HCT116 (cell line): ENCODE measurements around the gene MARVELD3. TPM values are rescaled to one million over a fixed set of nuclear protein-coding genes. Genes with fewer than 3 reads are reported as not detected.
"Not testable (repeated sequence)": the region's sequence is repeated elsewhere in the genome, so short reads cannot be mapped to it uniquely, and the experiment has no call there.

Experiments used
- ATAC-seq: fragments of 200-7000 bp; cut with Tn5 transposase; 2 replicates; pipeline ENCODE4 v1.9.1; 2020; ENCODE audit warnings: mild to moderate bottlenecking, moderate library complexity
- BruUV-seq: library from RNA; stranded (reverse); fragments of 400-500 nt; replicated peaks from 2 replicates; lab custom pipeline; 2021; lab: Mats Ljungman, UMichigan
- CTCF ChIA-PET: fragments of 300-600 bp; sonication (Branson Sonifier 250); formaldehyde crosslinking; loops from one replicate; lab custom pipeline; 2021; ENCODE audit warnings: antibody characterized with exemption; lab: Charles Lee
- POLR2A ChIA-PET: fragments of 300-600, 350-600 bp; sonication (Branson Sonifier 250); formaldehyde crosslinking; loops from one replicate; lab custom pipeline; 2021; ENCODE audit warnings: antibody characterized with exemption; lab: Charles Lee
- RAD21 ChIA-PET, 2 experiments: fragments of 300-600 bp; sonication (Branson Sonifier 250); formaldehyde crosslinking; loops; one replicate each; lab custom pipeline; 2023; ENCODE audit warnings: low total read pairs in 2 of 2; ENCODE audit not compliant: uncharacterized antibody in 2 of 2, unreplicated experiment in 2 of 2, low non-redundant PET in 1 of 2; lab: Charles Lee
- DNase-seq: peaks from one replicate; pipeline ENCODE4 v3.0.0-alpha.2; 2010; ENCODE audit warnings: low read depth, low spot score
- H2AFZ ChIP-seq: fragments of 200-600 bp; shearing (Covaris generic), sonication (generic); 2 replicates; pipeline ENCODE4 v1.6.1; 2017; ENCODE audit warnings: low read depth, mixed run types, mixed read lengths, antibody characterized with exemption, low read length; ENCODE audit not compliant: poor library complexity, severe bottlenecking
- H3K27ac ChIP-seq: 2 replicates; pipeline ENCODE4 v1.5.1; 2012; ENCODE audit warnings: low read depth, low read length
- H3K27me3 ChIP-seq: fragments of 200-600 bp; sonication (generic); 2 replicates; pipeline ENCODE4 v1.6.1; 2016; ENCODE audit warnings: mixed run types, low read length, mixed read lengths; ENCODE audit not compliant: insufficient read depth
- H3K36me3 ChIP-seq, 2 experiments: fragments of 200-500 bp in 1 of 2; fragments of 200-600 bp in 1 of 2; sonication (Bioruptor generic) in 1 of 2; sonication (generic) in 1 of 2; 2 replicates each; pipeline versions ENCODE4 v1.5.1 to v1.6.1; 2014 to 2016; ENCODE audit warnings: low read length in 2 of 2, inconsistent platforms in 1 of 2, mixed read lengths in 1 of 2, mixed run types in 1 of 2; ENCODE audit not compliant: insufficient read depth in 2 of 2, control insufficient read depth in 1 of 2
- H3K4me1 ChIP-seq, 2 experiments: fragments of 200-600 bp in 1 of 2; sonication (generic) in 1 of 2; 2 replicates each; pipeline versions ENCODE4 v1.5.1 to v1.6.1; 2012 to 2017; ENCODE audit warnings: low read length in 2 of 2, inconsistent platforms in 1 of 2, mild to moderate bottlenecking in 1 of 2, mixed read lengths in 1 of 2, mixed run types in 1 of 2, moderate library complexity in 1 of 2; ENCODE audit not compliant: insufficient read depth in 2 of 2, control insufficient read depth in 1 of 2
- H3K4me2 ChIP-seq: fragments of 200-600 bp; sonication (generic); 2 replicates; pipeline ENCODE4 v1.6.1; 2017; ENCODE audit warnings: mixed run types, low read length, mixed read lengths
- H3K4me3 ChIP-seq, 2 experiments: fragments of 200-600 bp in 1 of 2; sonication (generic) in 1 of 2; replicated peaks in 1 of 2; 2 replicates each; pipeline ENCODE4 v1.5.1; 2011 to 2016; ENCODE audit warnings: low read length in 2 of 2, control low read depth in 1 of 2, low read depth in 1 of 2, mild to moderate bottlenecking in 1 of 2, mixed read lengths in 1 of 2, mixed run types in 1 of 2
- H3K79me2 ChIP-seq: fragments of 200-600 bp; sonication (generic); 2 replicates; pipeline ENCODE4 v1.6.1; 2017; ENCODE audit warnings: mild to moderate bottlenecking, mixed run types, low read length, moderate library complexity, mixed read lengths; ENCODE audit not compliant: insufficient read depth
- H3K9ac ChIP-seq: fragments of 200-600 bp; sonication (generic); 2 replicates; pipeline ENCODE4 v1.6.1; 2016; ENCODE audit warnings: low read length, mixed read lengths
- H3K9me2 ChIP-seq: fragments of 200-600 bp; sonication (generic), shearing (Covaris generic); 2 replicates; pipeline ENCODE4 v1.6.1; 2017; ENCODE audit warnings: mixed run types, mild to moderate bottlenecking, moderate library complexity; ENCODE audit not compliant: insufficient read depth
- H3K9me3 ChIP-seq, 2 experiments: fragments of 200-500 bp in 1 of 2; fragments of 200-600 bp in 1 of 2; sonication (Bioruptor generic) in 1 of 2; sonication (generic) in 1 of 2; 2 replicates each; pipeline ENCODE4 v1.6.1; 2014 to 2017; ENCODE audit warnings: low read length in 2 of 2, mixed read lengths in 2 of 2, inconsistent platforms in 1 of 2, low read depth in 1 of 2, mild to moderate bottlenecking in 1 of 2, mixed run types in 1 of 2, moderate library complexity in 1 of 2; ENCODE audit not compliant: control insufficient read depth in 1 of 2, insufficient read depth in 1 of 2
- H4K20me1 ChIP-seq: fragments of 200-600 bp; sonication (generic), shearing (Covaris generic); 2 replicates; pipeline ENCODE4 v1.6.1; 2017; ENCODE audit warnings: mixed run types, mild to moderate bottlenecking, moderate library complexity; ENCODE audit not compliant: insufficient read depth
- CBX3 ChIP-seq: IDR thresholded peaks from 2 replicates; pipeline ENCODE4 v1.6.1; 2012; ENCODE audit warnings: low read depth
- FOSL1 ChIP-seq: IDR thresholded peaks from 2 replicates; pipeline ENCODE4 v1.6.1; 2012; ENCODE audit warnings: low read depth
- REST ChIP-seq: IDR thresholded peaks from 2 replicates; pipeline ENCODE4 v1.6.1; 2012; ENCODE audit warnings: low read depth
- intact Hi-C: fragments of 100-400 bp; cut with micrococcal nuclease; formaldehyde crosslinking; loops from 2 replicates; pipeline ENCODE4 v1.10.0; 2022
- total RNA-seq: library from RNA; stranded (reverse); gene quantifications from one replicate; pipeline ENCODE4 v1.2.1, GENCODE V29; 2021; ENCODE audit not compliant: unreplicated experiment

MARVELD3 gene
- total RNA-seq, 1 experiment from 2014 or later, result 20.9 TPM

DNA sequence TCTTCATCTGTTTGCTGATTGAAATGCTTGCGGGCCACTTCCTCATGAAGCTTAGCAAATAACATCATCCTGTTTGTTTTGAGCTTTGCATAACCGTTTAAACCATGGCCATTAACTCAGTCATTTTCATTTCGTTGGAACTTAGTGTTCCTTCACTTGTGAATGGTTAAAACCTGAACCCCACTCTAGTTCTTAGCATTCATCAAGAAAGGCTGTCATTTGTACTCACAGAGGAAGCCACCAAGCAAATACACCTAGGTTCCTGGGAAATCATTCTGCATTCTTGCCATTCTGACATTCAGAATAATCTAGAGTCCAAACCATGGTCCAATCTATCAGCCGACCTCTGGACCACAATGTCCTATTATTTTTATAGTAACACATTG is 40.7 kb upstream of the MARVELD3 start (continued):
- TF ChIP-seq REST, result no peak
- no peak for TF ChIP-seq CBX3
- TF ChIP-seq FOSL1, result no peak

GRCh38 chr16:71589334-71589733 is 36.6 kb upstream of the MARVELD3 start:
- H3K79me2 ChIP-seq, RAD21 ChIA-PET, H4K20me1 ChIP-seq, POLR2A ChIA-PET, H3K4me2 ChIP-seq, H3K27ac ChIP-seq, H3K27me3 ChIP-seq, H3K9me2 ChIP-seq, BruUV-seq, DNase-seq, H3K4me3 ChIP-seq, CTCF ChIA-PET, intact Hi-C loops, H3K36me3 ChIP-seq, H3K4me1 ChIP-seq, H3K9me3 ChIP-seq, ATAC-seq, H2AFZ ChIP-seq, H3K9ac ChIP-seq: not testable (repeated sequence)

DNA sequence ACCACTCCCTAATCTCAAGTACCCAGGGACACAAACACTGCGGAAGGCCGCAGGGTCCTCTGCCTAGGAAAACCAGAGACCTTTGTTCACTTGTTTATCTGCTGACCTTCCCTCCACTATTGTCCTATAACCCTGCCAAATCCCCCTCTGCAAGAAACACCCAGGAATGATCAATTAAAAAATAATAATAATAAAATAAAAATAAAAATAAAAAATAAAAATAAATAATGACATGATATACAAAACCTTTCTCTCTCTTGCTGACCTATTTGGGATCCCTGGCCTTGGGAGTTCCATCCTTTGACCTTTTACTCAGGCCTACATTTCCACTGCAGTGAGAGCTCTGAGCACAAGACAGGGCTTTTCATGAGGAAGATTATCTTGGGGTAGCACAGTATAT is 35.9 kb upstream of the MARVELD3 start:
- CTCF ChIA-PET, H3K4me1 ChIP-seq: not testable (repeated sequence)

More for the DNA sequence above, 35.9 kb upstream of the MARVELD3 start:
- H3K27me3 ChIP-seq, ATAC-seq, BruUV-seq, H3K9ac ChIP-seq, H3K9me2 ChIP-seq, H3K79me2 ChIP-seq, RAD21 ChIA-PET, H3K4me3 ChIP-seq, intact Hi-C loops, H4K20me1 ChIP-seq, H3K4me2 ChIP-seq, H3K27ac ChIP-seq, H3K9me3 ChIP-seq, H2AFZ ChIP-seq, H3K36me3 ChIP-seq, DNase-seq, POLR2A ChIA-PET: not testable (repeated sequence)
